Peyer's patch (tissue), 4 donors: ENCODE results near the gene PGLYRP4. TPM values are rescaled to one million over a fixed set of nuclear protein-coding genes. Genes with fewer than 3 reads are reported as not detected.

Experiments
- DNase-seq, 3 donors: peaks; one replicate each; pipeline ENCODE4 v3.0.0-alpha.2; 2017 to 2019
- H3K27ac ChIP-seq, 4 donors: fragments of 200-600 bp; sonication (generic); one replicate each; pipeline ENCODE4 v1.5.1; 2016 to 2019
- H3K27me3 ChIP-seq, 2 donors: fragments of 200-600 bp; sonication (generic); one replicate each; pipeline ENCODE4 v1.5.1; 2019
- H3K36me3 ChIP-seq, 3 donors: fragments of 200-600 bp; sonication (generic); one replicate each; pipeline ENCODE4 v1.5.1; 2016 to 2019
- H3K4me1 ChIP-seq, 4 donors: fragments of 200-600 bp; sonication (generic); one replicate each; pipeline ENCODE4 v1.5.1; 2016 to 2019
- H3K4me3 ChIP-seq, 4 donors: fragments of 200-600 bp; sonication (generic); 1 replicate in 3 of 4; 2 replicates in 1 of 4; pipeline ENCODE4 v1.5.1; 2016 to 2019; ENCODE audit warnings: mild to moderate bottlenecking in 1 of 4
- H3K9me3 ChIP-seq, 4 donors: fragments of 200-600 bp; sonication (generic); one replicate each; pipeline ENCODE4 v1.5.1; 2016 to 2019; ENCODE audit warnings: mild to moderate bottlenecking in 1 of 4
- POLR2A ChIP-seq, 2 donors: fragments of 450-650 bp; IDR thresholded peaks; one replicate each; pipeline ENCODE4 v1.5.1; 2017; ENCODE audit warnings: antibody characterized with exemption in 2 of 2, mild to moderate bottlenecking in 2 of 2, moderate library complexity in 2 of 2
- total RNA-seq, 4 donors: library from RNA; depleted of rRNA; stranded (reverse); fragments of >200 nt; gene quantifications; one replicate each; pipeline ENCODE4 v1.1.0, GENCODE V29; 2016
- TF ChIP-seq, protein P1 (sequence below), 6 experiments: fragments of 450-650 bp in 4 of 6; fragments of 200-600 bp in 2 of 6; sonication (generic) in 1 of 6; IDR thresholded peaks; one replicate each; pipeline ENCODE4 v1.5.1; 2017 to 2019; ENCODE audit warnings: antibody characterized with exemption in 6 of 6, mild to moderate bottlenecking in 3 of 6, moderate library complexity in 1 of 6

The PGLYRP4 gene
- total RNA-seq, 4 donors from 2014 or later = not detected

GRCh38 chr1:153390938-153391710 is 42.5 kb upstream of the PGLYRP4 start, which contains the start of gene S100A8:
S100A8 (minus strand) TSS chr1:153391073; CDS start chr1:153390535, 538 bp downstream.
- no peaks in the 10 kb centered on the region for H3K4me1 ChIP-seq
- no peaks in the 10 kb centered on the region for H3K9me3 ChIP-seq
- H3K4me3 ChIP-seq = no peak within 1 kb of the TSS
- no peak for TF ChIP-seq POLR2A (IDR thresholded peaks at IDR 0.05)
- TF ChIP-seq, protein P1, sequence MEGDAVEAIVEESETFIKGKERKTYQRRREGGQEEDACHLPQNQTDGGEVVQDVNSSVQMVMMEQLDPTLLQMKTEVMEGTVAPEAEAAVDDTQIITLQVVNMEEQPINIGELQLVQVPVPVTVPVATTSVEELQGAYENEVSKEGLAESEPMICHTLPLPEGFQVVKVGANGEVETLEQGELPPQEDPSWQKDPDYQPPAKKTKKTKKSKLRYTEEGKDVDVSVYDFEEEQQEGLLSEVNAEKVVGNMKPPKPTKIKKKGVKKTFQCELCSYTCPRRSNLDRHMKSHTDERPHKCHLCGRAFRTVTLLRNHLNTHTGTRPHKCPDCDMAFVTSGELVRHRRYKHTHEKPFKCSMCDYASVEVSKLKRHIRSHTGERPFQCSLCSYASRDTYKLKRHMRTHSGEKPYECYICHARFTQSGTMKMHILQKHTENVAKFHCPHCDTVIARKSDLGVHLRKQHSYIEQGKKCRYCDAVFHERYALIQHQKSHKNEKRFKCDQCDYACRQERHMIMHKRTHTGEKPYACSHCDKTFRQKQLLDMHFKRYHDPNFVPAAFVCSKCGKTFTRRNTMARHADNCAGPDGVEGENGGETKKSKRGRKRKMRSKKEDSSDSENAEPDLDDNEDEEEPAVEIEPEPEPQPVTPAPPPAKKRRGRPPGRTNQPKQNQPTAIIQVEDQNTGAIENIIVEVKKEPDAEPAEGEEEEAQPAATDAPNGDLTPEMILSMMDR (IDR thresholded peaks at IDR 0.05) = no peak
- no peak within 1 kb of the TSS for H3K27ac ChIP-seq
- no peaks in the 10 kb centered on the region for H3K27me3 ChIP-seq
- no peaks in the 10 kb centered on the region for H3K36me3 ChIP-seq
- DNase-seq = peak in 1 of 3 donors; percentile 49

DNA sequence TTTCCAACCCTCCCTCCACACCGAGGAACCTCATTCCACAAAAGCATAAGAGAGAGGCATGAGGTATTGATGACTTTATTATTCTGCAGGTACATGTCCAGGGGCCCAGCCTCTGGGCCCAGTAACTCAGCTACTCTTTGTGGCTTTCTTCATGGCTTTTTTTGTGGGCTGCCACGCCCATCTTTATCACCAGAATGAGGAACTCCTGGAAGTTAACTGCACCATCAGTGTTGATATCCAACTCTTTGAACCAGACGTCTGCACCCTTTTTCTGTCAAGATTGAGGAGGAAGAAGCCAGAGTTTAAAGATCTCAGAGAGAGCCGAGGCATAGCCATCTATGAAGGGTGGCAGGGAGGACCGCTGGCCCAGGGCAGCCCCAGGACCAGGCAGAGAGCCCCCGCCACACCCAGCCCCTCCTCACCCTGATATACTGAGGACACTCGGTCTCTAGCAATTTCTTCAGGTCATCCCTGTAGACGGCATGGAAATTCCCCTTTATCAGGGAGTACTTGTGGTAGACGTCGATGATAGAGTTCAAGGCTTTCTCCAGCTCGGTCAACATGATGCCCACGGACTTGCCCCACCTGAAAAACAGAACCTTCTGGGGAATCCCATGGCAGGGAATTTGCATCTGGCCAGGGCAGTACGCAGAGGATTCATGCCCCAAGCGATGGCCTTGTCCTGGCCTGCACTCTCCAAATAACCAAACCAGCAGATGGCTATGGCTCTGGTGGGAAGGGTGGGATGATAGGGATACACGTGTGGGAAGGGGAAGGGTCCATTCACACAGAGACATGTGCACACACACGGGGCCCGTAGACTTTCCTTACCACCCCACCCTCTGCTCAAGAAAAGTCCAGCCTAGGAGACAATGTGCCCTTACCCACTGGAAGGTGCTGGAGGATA is 41.6 kb upstream of the PGLYRP4 start:
- Histone ChIP-seq H3K36me3 (no peaks in the 10 kb centered on the region), H3K27ac (no peak overlapping the region), H3K4me1 (no peaks in the 10 kb centered on the region), H3K9me3 (no peaks in the 10 kb centered on the region), H3K4me3 (no peak overlapping the region), H3K27me3 (no peaks in the 10 kb centered on the region)
- no peak for DNase-seq
- TF ChIP-seq POLR2A (IDR thresholded peaks at IDR 0.05) = no peak
- TF ChIP-seq, protein P1 (IDR thresholded peaks at IDR 0.05) = no peak

DNA sequence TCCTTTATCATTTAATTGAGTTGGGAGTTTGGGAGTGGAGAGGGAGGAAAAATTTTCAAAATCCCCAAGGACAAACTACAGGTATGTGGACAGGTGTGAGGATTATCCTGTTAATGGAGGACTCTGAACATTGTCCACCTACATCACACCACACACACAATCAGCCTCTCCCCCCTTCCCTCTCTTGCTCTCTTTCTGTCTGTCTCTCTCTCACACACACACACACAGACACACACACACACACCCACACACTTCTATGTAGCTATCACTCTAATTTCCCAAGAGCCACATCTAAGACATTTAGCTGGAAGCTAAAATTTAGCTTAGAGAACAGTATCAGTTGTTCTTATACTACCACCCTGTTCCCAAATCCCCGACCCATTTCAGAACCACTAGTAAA is 40.8 kb upstream of the PGLYRP4 start:
- no peak for DNase-seq
- no peaks in the 10 kb centered on the region for H3K9me3 ChIP-seq

GRCh38 chr1:153387785-153388184 is 39.1 kb upstream of the PGLYRP4 start:
- H3K27me3 ChIP-seq = no peaks in the 10 kb centered on the region
- DNase-seq = no peak
- no peak overlapping the region for H3K27ac ChIP-seq
- TF ChIP-seq, protein P1 (IDR thresholded peaks at IDR 0.05) = no peak
- TF ChIP-seq POLR2A (IDR thresholded peaks at IDR 0.05) = no peak
- no peaks in the 10 kb centered on the region for H3K9me3 ChIP-seq
- no peaks in the 10 kb centered on the region for H3K36me3 ChIP-seq
- no peaks in the 10 kb centered on the region for H3K4me1 ChIP-seq
- no peak overlapping the region for H3K4me3 ChIP-seq

More for the DNA sequence above, 40.8 kb upstream of the PGLYRP4 start:
- Histone ChIP-seq H3K27ac (no peak overlapping the region), H3K4me3 (no peak overlapping the region), H3K36me3 (no peaks in the 10 kb centered on the region), H3K4me1 (no peaks in the 10 kb centered on the region), H3K27me3 (no peaks in the 10 kb centered on the region)
- TF ChIP-seq, protein P1 (IDR thresholded peaks at IDR 0.05) = no peak
- TF ChIP-seq POLR2A (IDR thresholded peaks at IDR 0.05) = no peak

GRCh38 chr1:153387001-153387400 is 38.4 kb upstream of the PGLYRP4 start:
- H3K36me3 ChIP-seq = no peaks in the 10 kb centered on the region
- DNase-seq = no peak
- no peak overlapping the region for H3K4me3 ChIP-seq
- no peaks in the 10 kb centered on the region for H3K27me3 ChIP-seq
- TF ChIP-seq, protein P1 (IDR thresholded peaks at IDR 0.05) = no peak
- H3K9me3 ChIP-seq = no peaks in the 10 kb centered on the region
- no peaks in the 10 kb centered on the region for H3K4me1 ChIP-seq
- no peak overlapping the region for H3K27ac ChIP-seq
